GM15510 (cell line): ENCODE data around the gene CNP.

Experiments
- POLR2A ChIP-seq: IDR thresholded peaks from 3 replicates; pipeline ENCODE4 v1.6.1; 2011; ENCODE audit warnings: borderline replicate concordance; ENCODE audit not compliant: insufficient read length; ENCODE audit errors: extremely low read depth

Gene CNP

DNA sequence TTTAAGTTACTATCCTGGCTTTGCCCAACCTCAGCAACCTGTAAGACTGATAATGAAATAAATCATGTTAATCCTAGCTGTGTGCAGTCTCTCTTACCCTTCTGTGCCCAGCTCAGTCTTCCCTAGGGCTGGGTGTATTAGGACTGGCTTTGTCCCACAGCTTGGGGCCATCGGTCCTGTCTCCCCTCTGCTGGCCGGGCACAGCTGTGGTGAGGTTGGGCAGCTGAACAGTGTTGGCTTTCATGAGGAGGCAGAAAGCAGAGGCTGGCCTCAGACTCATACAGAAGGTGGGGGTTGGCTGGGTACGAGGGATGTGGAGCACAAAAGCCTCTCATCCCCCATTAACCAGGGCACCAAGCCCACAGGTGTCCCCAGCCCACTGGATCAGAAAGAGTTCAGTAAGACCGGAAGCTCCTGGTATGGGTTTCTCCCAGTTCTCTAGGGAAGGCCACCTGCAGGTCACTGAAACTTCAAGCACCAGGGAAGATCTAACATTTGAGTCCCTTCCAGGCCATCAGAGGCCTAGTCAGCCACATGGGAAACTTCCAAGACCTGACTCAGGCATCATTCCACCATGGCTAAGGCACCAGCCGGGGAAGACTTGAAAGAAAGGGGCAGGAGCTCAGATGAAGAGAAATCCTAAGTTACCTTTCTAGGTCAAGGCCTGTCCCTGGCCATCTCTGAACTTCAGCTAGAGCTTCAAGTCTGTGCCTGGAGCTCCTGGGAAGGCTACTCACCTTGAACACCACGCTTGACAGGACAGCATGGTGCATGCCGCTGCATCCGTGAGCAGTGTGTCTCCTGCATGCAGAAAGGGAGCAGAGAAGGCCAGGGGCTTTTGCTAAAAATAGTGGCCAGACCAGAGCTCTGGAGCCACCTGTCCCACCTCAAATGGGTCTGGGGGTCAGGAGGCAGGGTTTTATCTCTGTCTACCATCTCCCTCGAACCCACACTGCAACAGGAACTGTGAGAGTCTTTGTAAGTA is 8.8 kb downstream of the CNP start:
- no peak for TF ChIP-seq POLR2A

DNA sequence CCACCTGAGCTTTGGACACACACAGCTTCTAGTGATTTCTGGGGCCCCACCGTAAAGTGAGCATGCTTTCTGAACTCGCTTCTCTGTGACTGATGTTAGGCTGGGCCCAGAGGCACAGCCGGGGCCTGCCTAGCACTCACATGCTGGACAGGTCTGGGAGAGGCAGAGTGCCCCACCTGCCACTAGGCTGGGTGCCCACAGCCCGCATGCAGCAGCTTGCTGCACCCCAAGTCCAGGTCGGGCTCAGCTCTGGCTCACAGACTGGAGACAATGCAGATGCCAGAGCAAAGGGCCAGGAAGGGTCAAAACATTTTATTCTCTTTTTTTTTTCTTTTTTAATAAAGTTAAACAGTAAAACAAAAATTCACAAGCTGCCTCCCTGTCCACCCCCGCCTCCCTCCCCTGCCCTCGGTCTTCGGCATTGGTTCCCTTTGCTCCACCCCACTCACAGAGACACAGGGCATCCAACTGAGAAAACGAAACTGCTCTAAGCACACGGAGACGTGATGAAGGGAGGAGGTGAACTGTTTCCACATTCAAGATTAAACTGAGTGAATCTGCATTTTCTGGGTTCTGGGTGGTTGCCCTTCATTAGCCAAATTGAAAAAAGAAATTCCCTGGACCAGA is 9.7 kb downstream of the CNP start:
- TF ChIP-seq POLR2A: no peak

GRCh38 chr17:41977991-41978390 is 11.4 kb downstream of the CNP start:
- no peak for TF ChIP-seq POLR2A

DNA sequence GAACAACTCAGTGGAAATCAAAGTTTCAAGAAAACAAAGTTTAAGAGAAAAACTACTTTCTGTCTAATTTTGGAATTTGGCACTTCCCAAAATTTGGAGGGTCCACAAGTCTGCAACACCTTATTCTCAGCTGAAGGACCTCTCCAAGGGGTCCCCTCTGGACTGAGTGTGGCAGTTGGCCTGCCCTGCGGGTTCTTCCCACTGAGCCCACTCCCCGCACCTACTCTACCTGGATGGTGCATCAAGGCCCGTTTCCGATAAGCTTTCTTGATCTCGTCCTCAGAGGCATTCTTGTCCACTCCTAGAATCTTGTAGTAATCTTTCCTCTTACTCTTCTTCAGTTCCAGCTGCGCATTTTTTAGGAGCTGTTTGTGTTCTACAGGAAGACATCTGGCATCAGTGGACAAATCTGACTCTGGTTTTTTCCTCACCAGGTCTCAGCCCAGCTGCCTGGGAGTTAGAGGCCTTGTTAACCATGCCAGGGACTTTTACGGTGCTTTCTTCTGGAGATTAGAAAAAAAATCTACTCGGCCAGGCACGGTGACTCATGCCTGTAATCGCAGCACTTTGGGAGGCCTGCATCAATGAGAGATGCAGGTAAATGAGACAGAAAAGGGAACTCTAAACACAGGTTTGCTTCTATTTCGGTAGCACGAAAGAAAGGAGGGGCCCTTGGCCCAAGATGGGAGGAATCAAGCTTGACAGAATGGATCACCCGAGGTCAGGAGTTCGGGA is 15.6 kb downstream of the CNP start:
- TF ChIP-seq POLR2A: no peak

DNA sequence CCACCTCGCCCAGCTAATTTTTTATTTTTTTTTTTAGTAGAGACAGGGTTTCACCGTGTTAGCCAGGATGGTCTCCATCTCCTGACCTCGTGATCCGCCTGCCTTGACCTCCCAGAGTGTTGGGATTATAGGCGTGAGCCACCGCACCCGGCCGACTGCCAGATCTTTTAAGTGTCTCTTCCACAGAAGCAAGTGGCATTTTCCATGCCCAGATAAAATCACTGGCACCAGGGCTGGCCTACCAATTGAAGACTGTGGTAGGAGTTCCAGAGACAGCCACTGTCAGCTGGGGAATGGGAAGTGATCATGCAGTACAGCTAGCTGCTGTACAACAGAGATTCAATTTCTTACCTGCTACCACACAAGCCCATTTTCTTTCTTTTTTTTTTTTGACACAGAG is 17.9 kb downstream of the CNP start:
- no peak for TF ChIP-seq POLR2A

DNA sequence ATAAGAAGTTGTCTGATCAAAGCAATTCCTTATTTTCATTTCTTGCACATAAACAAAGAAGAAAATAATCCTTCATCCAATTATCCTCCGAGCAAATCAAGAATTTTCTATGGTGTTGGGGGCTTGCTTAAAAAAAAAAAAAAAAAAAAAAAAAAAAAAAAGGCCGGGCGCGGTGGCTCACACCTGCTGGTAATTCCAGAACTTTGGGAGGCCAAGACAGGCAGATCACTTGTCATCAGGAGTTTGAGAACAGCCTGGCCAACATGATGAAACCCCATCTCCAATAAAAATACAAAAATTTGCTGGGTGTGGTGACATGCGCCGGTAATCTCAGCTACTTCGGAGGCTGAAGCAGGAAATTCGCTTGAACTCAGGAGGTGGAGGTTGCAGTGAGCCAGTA is 19.3 kb downstream of the CNP start:
- TF ChIP-seq POLR2A: no peak

DNA sequence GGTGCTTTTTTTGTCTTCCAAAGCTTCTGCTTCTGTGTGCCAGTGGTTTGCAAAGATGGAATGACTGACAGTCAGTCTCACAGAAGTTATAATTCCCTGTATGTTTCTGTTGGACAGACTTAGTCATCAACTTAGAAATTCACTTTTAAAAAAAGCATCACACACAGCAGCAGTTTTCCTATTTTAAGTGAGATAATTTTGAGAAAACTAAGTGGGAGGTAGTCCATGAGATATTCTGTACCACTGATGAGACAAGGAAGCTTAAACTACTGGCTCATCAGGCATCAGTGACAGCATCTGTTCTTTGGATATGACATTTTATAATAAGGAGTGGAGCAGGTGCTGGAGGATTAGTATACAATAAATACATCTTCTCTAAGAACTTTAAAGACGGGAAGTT is 20.0 kb downstream of the CNP start:
- no peak for TF ChIP-seq POLR2A

- TF ChIP-seq POLR2A: no peak
Measured at GRCh38 chr17:41987642-41988041, 21.0 kb downstream of the CNP start.

- no peak for TF ChIP-seq POLR2A
Measured at GRCh38 chr17:41988418-41988817, 21.8 kb downstream of the CNP start.

- TF ChIP-seq POLR2A: no peak
Measured at GRCh38 chr17:41989702-41990419, 23.3 kb downstream of the CNP start.

- TF ChIP-seq POLR2A: no peak
Measured at GRCh38 chr17:41992576-41992975, 26.0 kb downstream of the CNP start.

GRCh38 chr17:41996855-41997164 is 30.2 kb downstream of the CNP start:
- TF ChIP-seq POLR2A: no peak

GRCh38 chr17:41998497-41998896 is 31.9 kb downstream of the CNP start:
- TF ChIP-seq POLR2A: no peak

GRCh38 chr17:42000413-42001133 is 34.0 kb downstream of the CNP start:
- no peak for TF ChIP-seq POLR2A

- TF ChIP-seq POLR2A: no peak
Measured at GRCh38 chr17:42001729-42002128, 35.1 kb downstream of the CNP start.

DNA sequence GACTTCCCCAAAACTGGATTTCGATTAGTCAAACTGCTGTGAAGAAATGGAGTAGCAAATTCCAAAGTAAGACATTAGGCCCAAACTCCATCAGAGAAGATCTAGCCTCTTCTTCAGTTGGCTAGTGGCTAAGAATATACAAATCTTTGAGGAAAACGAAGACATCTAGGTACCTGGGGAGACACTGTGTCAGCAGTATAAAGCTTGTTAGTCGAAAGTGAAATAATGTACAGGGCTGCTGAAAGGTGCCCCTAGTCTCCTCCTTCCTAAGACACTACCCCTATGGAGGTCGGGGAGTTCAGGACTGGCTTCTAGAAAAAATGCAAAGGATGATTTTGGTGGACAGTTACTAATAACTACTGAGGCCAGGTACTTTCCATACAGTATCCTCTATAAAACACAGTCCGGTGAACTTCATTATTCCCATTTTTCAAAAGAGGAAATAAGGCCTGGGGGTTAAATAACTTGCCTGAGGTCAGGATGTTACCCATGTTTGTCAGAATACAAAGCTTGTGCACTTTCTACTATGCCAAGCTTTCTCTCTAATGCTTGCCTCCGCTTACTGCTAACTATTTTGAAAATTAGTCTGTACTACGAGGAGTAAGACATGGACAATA is 35.7 kb downstream of the CNP start:
- TF ChIP-seq POLR2A: no peak
